HG02763 (cell line): ENCODE measurements around the gene FZR1.
"Not testable (repeated sequence)": the region's sequence is repeated elsewhere in the genome, so short reads cannot be mapped to it uniquely, and the experiment has no call there.

ENCODE experiments used
- ATAC-seq: cut with Tn5 transposase; IDR thresholded peaks from one replicate; pipeline ENCODE4 v1.9.1; 2021; ENCODE audit warnings: mild to moderate bottlenecking, moderate library complexity; ENCODE audit not compliant: unreplicated experiment

The FZR1 gene

DNA sequence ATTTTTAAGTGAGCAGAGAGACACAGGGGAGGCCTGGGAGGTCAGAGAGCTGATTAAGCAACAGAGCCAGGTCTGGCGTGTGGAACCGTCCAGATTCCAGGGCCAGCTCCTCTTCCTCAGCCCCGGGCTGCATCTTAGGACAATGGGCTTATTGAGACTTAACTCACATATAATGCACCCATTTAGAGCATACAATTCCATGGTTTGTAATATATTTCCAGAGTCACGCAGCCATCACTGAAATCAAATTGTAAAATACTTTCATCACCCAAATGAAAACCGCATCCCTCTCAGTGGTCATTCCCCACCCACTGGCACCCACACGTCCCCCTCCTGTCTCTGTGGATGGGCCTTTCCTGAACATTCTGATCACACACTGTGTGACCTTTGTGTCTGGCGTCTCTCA, 64.5 kb downstream of the FZR1 start:
- no peak for ATAC-seq

- ATAC-seq = peak; percentile 91
Observed at GRCh38 chr19:3572132-3572854, 66.2 kb downstream of the FZR1 start.

GRCh38 chr19:3572855-3573161, 66.7 kb downstream of the FZR1 start, which contains the start of gene HMG20B:
Gene HMG20B, plus strand, starts transcription at chr19:3572944. Its CDS starts 366 bp downstream, at chr19:3573310.
- no peak for ATAC-seq

DNA sequence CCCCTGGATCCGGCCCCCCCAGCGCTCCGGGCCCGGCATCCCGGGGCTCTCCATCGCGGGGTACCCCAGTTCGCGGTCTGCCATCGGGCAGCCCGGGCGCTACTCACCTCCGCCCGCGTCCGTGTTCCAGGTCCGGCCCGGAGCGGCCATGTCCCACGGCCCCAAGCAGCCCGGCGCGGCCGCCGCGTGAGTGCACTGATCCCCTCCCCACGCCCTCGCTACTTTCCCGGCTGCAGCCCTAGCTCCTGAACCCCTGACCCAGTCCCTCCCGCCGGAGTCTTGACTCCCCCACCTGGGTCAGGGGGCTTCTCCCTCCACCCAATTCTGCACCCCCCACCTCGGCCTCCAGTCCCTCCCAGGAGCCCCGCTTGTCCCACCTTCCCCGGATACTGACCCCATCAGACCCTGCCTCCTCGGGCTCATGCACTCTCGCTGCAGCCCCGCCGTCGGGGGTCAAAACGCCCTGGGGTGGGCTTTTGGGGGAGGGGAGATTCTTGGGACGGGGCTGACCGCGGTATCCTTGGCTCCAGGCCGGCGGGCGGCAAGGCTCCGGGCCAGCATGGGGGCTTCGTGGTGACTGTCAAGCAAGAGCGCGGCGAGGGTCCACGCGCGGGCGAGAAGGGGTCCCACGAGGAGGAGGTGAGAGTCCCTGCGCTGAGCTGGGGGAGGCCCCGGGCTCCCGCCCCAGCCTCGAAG, 67.2 kb downstream of the FZR1 start:
- peak; percentile 2 for ATAC-seq

DNA sequence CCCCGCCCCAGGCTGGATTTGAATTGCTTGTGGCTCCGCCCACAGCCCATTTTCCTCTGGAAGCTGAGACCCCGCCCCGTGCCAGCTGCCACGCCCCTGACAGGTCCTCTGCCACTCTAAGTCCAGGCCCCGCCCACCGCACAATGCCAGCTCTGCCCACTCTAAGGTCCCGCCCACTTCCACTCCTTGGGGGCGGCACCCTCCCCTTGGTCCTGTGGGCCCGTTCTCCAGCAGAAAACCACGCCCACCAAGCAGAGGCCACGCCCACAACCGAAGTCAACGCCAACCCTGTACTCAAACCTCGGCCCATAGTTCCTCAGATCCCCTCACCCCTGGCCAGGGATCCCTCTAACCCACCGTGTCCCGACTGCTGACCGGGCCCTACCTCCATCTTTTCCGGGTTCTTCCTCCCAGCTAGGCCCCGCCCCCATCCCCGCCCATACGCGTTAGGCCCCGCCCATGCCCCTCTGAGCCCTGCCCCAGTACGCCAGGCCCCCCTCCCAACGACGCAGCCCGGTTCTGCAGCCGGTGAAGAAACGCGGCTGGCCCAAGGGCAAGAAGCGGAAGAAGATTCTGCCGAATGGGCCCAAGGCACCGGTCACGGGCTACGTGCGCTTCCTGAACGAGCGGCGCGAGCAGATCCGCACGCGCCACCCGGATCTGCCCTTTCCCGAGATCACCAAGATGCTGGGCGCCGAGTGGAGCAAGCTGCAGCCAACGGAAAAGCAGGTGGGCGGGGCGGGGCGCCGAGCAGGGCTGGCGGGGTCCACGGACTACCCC, 67.9 kb downstream of the FZR1 start:
- no peak for ATAC-seq

- no peak for ATAC-seq
Observed at GRCh38 chr19:3575260-3575741, 69.2 kb downstream of the FZR1 start.

DNA sequence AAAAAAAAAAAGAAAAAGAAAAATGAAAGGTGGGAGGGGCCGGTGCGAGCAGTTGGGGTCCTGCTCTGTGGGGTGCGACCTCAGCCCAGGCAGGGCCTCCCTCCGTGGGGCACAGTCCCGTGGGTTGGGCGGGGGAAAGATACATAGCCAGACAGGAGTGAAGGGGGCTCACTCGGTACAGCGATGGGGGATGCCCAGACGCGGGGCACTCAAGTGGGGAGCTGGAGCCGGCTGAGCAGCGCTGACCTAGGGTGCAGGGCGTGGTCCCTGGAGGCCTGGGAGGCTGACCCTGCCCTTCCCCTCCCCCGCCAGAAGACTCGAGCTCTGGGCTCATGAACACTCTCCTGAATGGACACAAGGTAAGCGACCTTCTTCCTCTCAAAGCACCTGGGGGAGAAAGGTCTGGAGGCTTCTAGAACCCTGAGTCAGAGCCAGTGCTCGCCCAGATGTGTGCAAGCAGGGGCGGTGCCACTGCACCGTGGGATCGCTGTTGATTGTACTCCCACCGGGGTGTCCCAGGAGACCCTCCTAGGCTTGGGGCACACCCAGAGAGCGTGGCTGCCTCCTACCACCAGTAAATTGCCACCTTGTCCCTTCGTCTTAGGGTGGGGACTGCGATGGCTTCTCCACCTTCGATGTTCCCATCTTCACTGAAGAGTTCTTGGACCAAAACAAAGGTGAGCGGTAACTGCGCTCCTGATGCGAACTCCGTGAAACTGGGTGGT, 70.0 kb downstream of the FZR1 start:
- ATAC-seq = no peak

- ATAC-seq = no peak
Observed at GRCh38 chr19:3576696-3577443, 70.8 kb downstream of the FZR1 start.

DNA sequence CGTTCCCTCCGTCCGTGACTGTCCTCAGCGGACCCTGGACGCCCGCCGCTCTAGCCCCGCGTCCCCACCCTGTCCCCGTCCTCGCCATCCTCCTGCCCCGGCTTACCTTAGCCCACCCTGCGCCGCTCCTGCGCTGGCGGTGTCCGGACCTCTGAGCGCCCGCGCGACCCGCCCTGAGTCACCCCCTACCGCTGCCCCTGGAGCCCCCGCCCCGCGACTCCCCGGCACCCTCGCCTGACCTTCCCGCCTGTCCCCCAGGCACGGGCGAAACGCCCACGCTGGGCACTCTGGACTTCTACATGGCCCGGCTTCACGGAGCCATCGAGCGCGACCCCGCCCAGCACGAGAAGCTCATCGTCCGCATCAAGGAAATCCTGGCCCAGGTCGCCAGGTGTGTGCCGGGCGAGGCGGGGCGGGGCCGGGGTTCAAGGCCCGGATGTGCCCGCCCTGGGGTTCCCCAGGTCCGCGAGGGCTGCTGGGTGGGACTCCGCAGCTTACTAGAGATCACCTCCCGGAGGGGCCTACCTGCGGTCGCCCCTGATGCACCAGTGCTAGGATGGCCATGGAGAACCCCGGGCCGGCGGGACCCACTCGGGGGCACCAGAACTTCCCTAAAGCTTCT, 71.7 kb downstream of the FZR1 start:
- no peak for ATAC-seq

- no peak for ATAC-seq
Observed at GRCh38 chr19:3578390-3578789, 72.3 kb downstream of the FZR1 start.

DNA sequence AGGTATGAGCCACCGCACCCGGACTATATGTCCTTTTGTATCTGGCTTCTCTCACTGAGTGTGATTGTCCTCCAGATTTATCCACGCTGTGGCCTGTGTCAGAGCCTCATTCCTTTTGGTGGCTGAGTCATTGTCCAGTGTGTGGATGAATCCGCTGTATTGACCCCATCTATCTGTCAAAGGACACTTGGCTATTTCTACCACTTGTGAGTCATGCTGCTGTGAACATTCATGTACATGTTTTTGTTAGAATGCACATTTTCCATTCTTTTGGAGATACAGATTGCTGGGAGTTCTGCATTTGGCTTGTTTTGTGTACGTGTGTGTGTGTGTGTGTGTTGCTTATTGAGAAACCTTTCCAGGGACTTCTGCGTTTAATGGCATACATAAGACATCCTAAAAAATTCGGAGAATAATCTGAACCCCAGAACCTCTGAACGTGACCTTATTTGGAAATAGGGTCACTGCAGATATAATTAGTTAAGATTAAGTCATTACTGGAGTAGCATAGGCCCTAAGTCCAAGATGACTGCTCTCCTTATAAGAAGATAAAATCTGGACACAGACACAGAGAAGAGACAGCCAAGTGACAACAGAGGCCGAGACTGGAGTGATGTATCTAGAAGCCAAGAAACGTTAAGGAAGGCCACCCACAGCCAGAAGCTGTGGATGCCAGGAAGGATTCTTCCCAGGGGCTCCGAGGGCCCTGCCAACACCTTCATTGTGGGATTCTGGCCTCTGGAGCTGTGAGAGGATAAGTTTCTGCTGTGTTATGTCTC, 74.2 kb downstream of the FZR1 start:
- ATAC-seq = no peak

DNA sequence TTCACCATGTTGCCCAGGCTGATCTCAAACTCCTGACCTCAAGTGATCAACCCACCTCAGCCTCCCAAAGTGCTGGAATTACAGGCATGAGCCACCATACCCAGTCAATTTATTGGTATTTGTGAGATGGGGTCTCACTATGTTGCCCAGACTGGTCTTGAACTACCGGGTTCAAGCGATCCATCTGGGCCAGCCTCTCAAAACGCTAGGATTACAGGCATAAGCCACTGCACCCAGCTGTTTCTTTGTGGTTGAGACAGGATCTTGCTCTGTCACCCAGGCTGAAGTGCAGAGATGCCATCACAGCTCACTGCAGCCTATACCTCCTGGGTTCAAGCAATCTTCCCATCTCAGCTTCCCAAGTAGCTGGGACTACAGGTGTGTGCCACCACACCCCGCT, 75.7 kb downstream of the FZR1 start:
- not testable (repeated sequence) for ATAC-seq

GRCh38 chr19:3584036-3584802, 78.1 kb downstream of the FZR1 start:
- not testable (repeated sequence) for ATAC-seq

DNA sequence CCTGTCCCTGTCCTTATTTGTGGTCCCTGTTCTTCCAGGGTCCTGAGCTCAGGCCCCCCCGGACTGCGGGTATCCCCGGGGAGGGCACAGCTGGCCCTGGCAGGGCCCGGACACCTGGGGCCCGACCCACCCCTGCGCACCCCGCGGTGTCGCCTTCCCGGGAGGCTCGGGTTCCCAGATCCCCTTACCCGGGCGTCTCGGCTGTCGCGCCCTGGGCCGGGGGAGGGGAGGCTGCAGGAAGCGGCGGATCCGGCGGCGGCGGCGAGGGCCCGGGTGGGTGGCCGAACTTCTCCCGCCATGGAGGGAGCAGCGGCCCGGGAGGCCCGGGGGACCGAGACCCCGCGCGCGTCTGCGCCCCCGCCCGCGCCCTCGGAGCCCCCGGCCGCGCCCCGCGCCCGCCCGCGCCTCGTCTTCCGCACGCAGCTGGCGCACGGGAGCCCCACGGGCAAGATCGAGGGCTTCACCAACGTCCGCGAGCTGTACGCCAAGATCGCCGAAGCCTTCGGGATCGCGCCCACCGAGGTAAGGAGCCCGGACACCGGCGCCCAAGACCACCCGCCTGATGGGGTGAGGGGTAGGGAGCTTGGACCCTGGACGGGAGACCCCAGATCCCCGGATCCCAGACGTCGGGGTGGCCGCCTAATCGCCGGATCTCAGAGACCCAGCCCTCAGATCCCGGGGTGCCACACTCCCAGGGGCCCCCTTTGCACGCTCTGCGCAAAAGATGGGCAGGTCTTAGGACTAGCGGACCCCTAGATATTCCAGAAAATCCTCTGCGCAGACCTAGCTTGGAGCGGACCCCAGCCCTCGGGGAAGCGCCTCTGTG, 79.4 kb downstream of the FZR1 start, which contains the start of gene GIPC3:
GIPC3 (plus strand) TSS at position 178 of the 826 bp plus-strand sequence; CDS start at position 298, 120 bp downstream.
- no peak for ATAC-seq

DNA sequence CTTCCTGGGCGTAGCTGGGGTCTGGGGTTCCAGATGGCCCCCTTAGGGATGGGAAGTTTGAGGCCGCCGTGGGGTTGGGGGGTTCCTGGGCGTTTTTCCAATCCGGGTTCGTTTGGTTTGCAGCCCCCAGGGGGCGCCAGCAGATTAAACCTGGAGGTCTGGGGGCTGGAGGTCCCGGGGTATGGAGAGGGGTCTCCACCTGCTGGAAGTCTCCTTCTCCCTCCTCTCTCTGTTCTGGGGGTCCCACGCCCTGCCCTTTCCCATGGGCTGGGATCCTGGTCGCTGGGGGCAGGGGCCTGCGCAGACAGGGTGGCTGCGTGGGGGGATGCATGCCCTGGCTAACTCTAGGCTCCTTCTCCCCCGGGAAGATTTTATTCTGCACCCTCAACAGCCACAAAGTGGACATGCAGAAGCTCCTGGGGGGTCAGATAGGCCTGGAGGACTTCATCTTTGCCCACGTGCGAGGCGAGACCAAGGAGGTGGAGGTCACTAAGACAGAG, 80.1 kb downstream of the FZR1 start:
- ATAC-seq = no peak

DNA sequence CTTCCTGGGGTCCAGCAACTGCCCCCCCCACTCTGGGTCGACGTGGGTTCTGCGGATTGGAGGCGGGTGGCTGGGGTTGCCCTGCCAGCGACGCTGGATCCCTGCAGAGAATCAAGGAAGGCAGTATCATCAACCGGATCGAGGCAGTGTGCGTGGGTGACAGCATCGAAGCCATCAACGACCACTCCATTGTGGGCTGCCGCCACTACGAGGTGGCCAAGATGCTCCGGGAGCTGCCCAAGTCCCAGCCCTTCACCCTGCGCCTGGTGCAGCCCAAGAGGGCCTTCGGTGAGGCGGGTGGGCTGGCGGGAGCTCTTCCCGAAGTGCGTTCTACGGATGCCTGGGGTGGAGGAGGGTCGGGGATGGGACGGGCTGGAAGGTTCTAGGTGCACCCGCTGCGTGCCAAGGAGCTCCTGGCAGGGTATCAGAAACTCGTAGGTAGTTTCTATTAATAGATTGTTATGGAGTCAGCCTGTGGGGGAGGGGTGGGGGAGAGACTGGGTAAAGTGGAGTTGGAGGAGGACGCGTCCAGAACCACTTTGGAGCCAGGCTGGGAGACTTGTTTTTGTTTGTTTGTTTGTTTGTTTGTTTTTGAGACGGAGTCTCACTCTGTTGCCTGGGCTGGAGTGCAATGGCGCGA, 80.7 kb downstream of the FZR1 start:
- no peak for ATAC-seq
